GM23338 (cell line): ENCODE results near the gene CORO2A. TPM values are rescaled to one million over a fixed set of nuclear protein-coding genes. Genes with fewer than 3 reads are reported as not detected.

ENCODE experiments used
- ATAC-seq: fragments of 200-7000 bp; cut with Tn5 transposase; 3 replicates; pipeline ENCODE4 v1.9.1; 2020
- DNase-seq: peaks from one replicate; pipeline ENCODE4 v3.0.0-alpha.2; 2015; ENCODE audit warnings: low spot score
- H2AFZ ChIP-seq: fragments of 200-600 bp; sonication (generic); 2 replicates; pipeline ENCODE4 v1.8.0; 2016; ENCODE audit warnings: antibody characterized with exemption, mild to moderate bottlenecking, moderate library complexity
- H3F3A ChIP-seq: fragments of 200-600 bp; sonication (generic); replicated peaks from 2 replicates; pipeline ENCODE4 v1.8.0; 2017; ENCODE audit warnings: antibody characterized with exemption, mixed run types, low read depth
- H3K27ac ChIP-seq: fragments of 200-600 bp; sonication (generic); 2 replicates; pipeline ENCODE4 v1.6.1; 2016; ENCODE audit warnings: low read depth
- H3K27me3 ChIP-seq: fragments of 200-600 bp; sonication (generic); 2 replicates; pipeline ENCODE4 v1.8.0; 2016; ENCODE audit warnings: mild to moderate bottlenecking, mixed run types, moderate library complexity; ENCODE audit not compliant: insufficient read depth
- H3K36me3 ChIP-seq: fragments of 200-600 bp; sonication (generic); 2 replicates; pipeline ENCODE4 v1.8.0; 2016; ENCODE audit warnings: mild to moderate bottlenecking; ENCODE audit not compliant: insufficient read depth
- H3K4me1 ChIP-seq: fragments of 200-600 bp; sonication (generic); 2 replicates; pipeline ENCODE4 v1.8.0; 2016; ENCODE audit warnings: mild to moderate bottlenecking, moderate library complexity; ENCODE audit not compliant: insufficient read depth
- H3K4me2 ChIP-seq: fragments of 200-600 bp; sonication (generic); 2 replicates; pipeline ENCODE4 v1.7.1; 2017; ENCODE audit warnings: mixed run types
- H3K4me3 ChIP-seq: fragments of 200-600 bp; sonication (generic); 2 replicates; pipeline ENCODE4 v1.6.1; 2016; ENCODE audit warnings: mixed run types
- H3K79me2 ChIP-seq: fragments of 200-600 bp; sonication (generic); replicated peaks from 2 replicates; pipeline ENCODE4 v1.8.0; 2017; ENCODE audit warnings: mild to moderate bottlenecking; ENCODE audit not compliant: insufficient read depth
- H3K9me2 ChIP-seq: fragments of 200-600 bp; sonication (generic); 2 replicates; pipeline ENCODE4 v1.8.0; 2017; ENCODE audit not compliant: insufficient read depth
- H4K20me1 ChIP-seq: fragments of 200-600 bp; sonication (generic); replicated peaks from 2 replicates; pipeline ENCODE4 v1.8.0; 2017; ENCODE audit warnings: mild to moderate bottlenecking; ENCODE audit not compliant: insufficient read depth
- H3K27ac Mint-ChIP-seq: 2 replicates; pipeline ENCODE4 v1.8.0; 2020; ENCODE audit warnings: inconsistent platforms, mild to moderate bottlenecking, moderate library complexity, mixed read lengths
- H3K27me3 Mint-ChIP-seq: 3 replicates; pipeline ENCODE4 v1.8.0; 2022; ENCODE audit warnings: low read depth, mild to moderate bottlenecking, moderate library complexity, mixed read lengths, inconsistent platforms; ENCODE audit not compliant: insufficient read depth, poor library complexity
- H3K36me3 Mint-ChIP-seq: 3 replicates; pipeline ENCODE4 v1.8.0; 2021; ENCODE audit warnings: low read depth, mild to moderate bottlenecking, inconsistent platforms, moderate library complexity, mixed read lengths
- H3K4me1 Mint-ChIP-seq: 3 replicates; pipeline ENCODE4 v1.8.0; 2020; ENCODE audit warnings: mild to moderate bottlenecking, inconsistent platforms, mixed read lengths
- H3K4me3 Mint-ChIP-seq: 3 replicates; pipeline ENCODE4 v1.8.0; 2021; ENCODE audit warnings: moderate library complexity, mild to moderate bottlenecking, inconsistent platforms, mixed read lengths
- H3K9me3 Mint-ChIP-seq: 3 replicates; pipeline ENCODE4 v1.8.0; 2020; ENCODE audit warnings: moderate library complexity, mild to moderate bottlenecking, inconsistent platforms, mixed read lengths
- CREB1 ChIP-seq: fragments of 250-450 bp; sonication (Bioruptor Pico); IDR thresholded peaks from 2 replicates; pipeline ENCODE4 v1.5.0; 2020; ENCODE audit warnings: low read depth, mild to moderate bottlenecking, moderate library complexity
- CTCF ChIP-seq, 2 experiments: fragments of 200-600 bp in 1 of 2; sonication (generic) in 1 of 2; conservative IDR thresholded peaks; 2 replicates each; pipeline versions ENCODE4 v1.5.1 to v1.6.1; 2016 to 2017; ENCODE audit warnings: antibody characterized with exemption in 2 of 2, low read depth in 2 of 2, mild to moderate bottlenecking in 2 of 2, moderate library complexity in 1 of 2
- ETS1 ChIP-seq: IDR thresholded peaks from 2 replicates; pipeline ENCODE4 v1.6.1; 2016; ENCODE audit warnings: antibody characterized with exemption
- EZH2 ChIP-seq: fragments of 200-600 bp; sonication (generic); IDR thresholded peaks from one replicate; pipeline ENCODE4 v1.8.0; 2017; ENCODE audit warnings: antibody characterized with exemption, mild to moderate bottlenecking, low read depth; ENCODE audit not compliant: unreplicated experiment
- EZH2phosphoT487 ChIP-seq: fragments of 200-600 bp; sonication (generic); IDR thresholded peaks from one replicate; pipeline ENCODE4 v1.8.1; 2018; ENCODE audit warnings: antibody characterized with exemption; ENCODE audit not compliant: unreplicated experiment
- JUNB ChIP-seq: IDR thresholded peaks from one replicate; pipeline ENCODE4 v1.6.1; 2016; ENCODE audit warnings: antibody characterized with exemption; ENCODE audit not compliant: unreplicated experiment
- NANOG ChIP-seq: IDR thresholded peaks from 2 replicates; pipeline ENCODE4 v1.6.1; 2016; ENCODE audit warnings: antibody characterized with exemption, borderline replicate concordance
- POLR2AphosphoS5 ChIP-seq: IDR thresholded peaks from 2 replicates; pipeline ENCODE4 v1.6.1; 2016; ENCODE audit warnings: antibody characterized with exemption, low read depth
- STAT1 ChIP-seq: IDR thresholded peaks from one replicate; pipeline ENCODE4 v1.6.1; 2016; ENCODE audit warnings: antibody characterized with exemption; ENCODE audit not compliant: unreplicated experiment
- ZNF114 ChIP-seq: fragments of 250-450 bp; sonication (Bioruptor Pico); IDR thresholded peaks from 2 replicates; pipeline ENCODE4 v1.5.0; 2020; ENCODE audit warnings: mild to moderate bottlenecking, moderate library complexity
- ZNF331 ChIP-seq: fragments of 250-450 bp; sonication (Bioruptor Pico); IDR thresholded peaks from 2 replicates; pipeline ENCODE4 v1.5.0; 2020; ENCODE audit warnings: low read depth, mild to moderate bottlenecking, moderate library complexity
- polyA plus RNA-seq: library from polyadenylated mRNA; unstranded; fragments of >200 nt; fragmentation: Nextera tagmentation; extraction: Ambion mirVana; gene quantifications from 2 replicates; pipeline ENCODE4 v1.2.1, GENCODE V29; 2016
- total RNA-seq: library from RNA; depleted of rRNA; stranded (reverse); fragments of >200 nt; shearing (Covaris generic); gene quantifications from 2 replicates; pipeline ENCODE4 v1.2.3, GENCODE V29; 2014

Gene CORO2A
- total and polyA plus RNA-seq, 2 experiments from 2014 or later: 12.9 to 27.6 TPM

GRCh38 chr9:98092613-98092931 is 99.9 kb downstream of the CORO2A start:
- Mint-ChIP-seq H3K27ac (no peak overlapping the region), H3K4me1 (peaks cover 35% of the 10 kb centered on the region), H3K9me3 (peaks cover 6% of the 10 kb centered on the region; the same call in 2 of the 3 replicates), H3K27me3 (peaks cover 27% of the 10 kb centered on the region), H3K4me3 (no peak overlapping the region; the same call in 2 of the 3 replicates), H3K36me3 (peaks cover 18% of the 10 kb centered on the region)
- Histone ChIP-seq H4K20me1 (no peaks in the 10 kb centered on the region), H3K27me3 (peaks cover 11% of the 10 kb centered on the region; the same call in 1 of the 2 replicates), H3K79me2 (no peaks in the 10 kb centered on the region), H3K27ac (peak overlapping the region; percentile 4; the same call in 1 of the 2 replicates), H3K4me2 (peak overlapping the region; percentile 68), H2AFZ (no peak overlapping the region), H3K4me1 (peaks cover 18% of the 10 kb centered on the region), H3K4me3 (peak overlapping the region; percentile 36; the same call in 1 of the 2 replicates), H3K36me3 (no peaks in the 10 kb centered on the region), H3F3A (no peaks in the 10 kb centered on the region), H3K9me2 (no peaks in the 10 kb centered on the region)
- TF ChIP-seq JUNB (no peak), EZH2phosphoT487 (no peak), STAT1 (no peak), ETS1 (no peak), CTCF (conservative IDR thresholded peaks at IDR 0.05; ENCODE audit: low read depth in 2 of 2) (no peak), CREB1 (no peak)
- DNase-seq (no peak), ATAC-seq (no peak)

- H3K9me2 ChIP-seq: no peaks in the 10 kb centered on the region
- H3K4me1 ChIP-seq: peaks cover 20% of the 10 kb centered on the region
- peak; percentile 79 for DNase-seq
- Mint-ChIP-seq H3K9me3 (peaks cover 6% of the 10 kb centered on the region; the same call in 2 of the 3 replicates), H3K27ac (peak overlapping the region; percentile 66), H3K27me3 (peaks cover 29% of the 10 kb centered on the region), H3K36me3 (peaks cover 18% of the 10 kb centered on the region), H3K4me1 (peaks cover 38% of the 10 kb centered on the region), H3K4me3 (peak overlapping the region; percentile 42)
- no peaks in the 10 kb centered on the region for H4K20me1 ChIP-seq
- no peaks in the 10 kb centered on the region for H3F3A ChIP-seq
- H3K4me3 ChIP-seq: peak overlapping the region; percentile 36
- H3K79me2 ChIP-seq: no peaks in the 10 kb centered on the region
- peaks cover 13% of the 10 kb centered on the region; the same call in 1 of the 2 replicates for H3K27me3 ChIP-seq
- H2AFZ ChIP-seq: no peak overlapping the region
- peak overlapping the region; percentile 68 for H3K4me2 ChIP-seq
- peak overlapping the region; percentile 4; the same call in 1 of the 2 replicates for H3K27ac ChIP-seq
- H3K36me3 ChIP-seq: no peaks in the 10 kb centered on the region
- ATAC-seq: peak; percentile 30
- TF ChIP-seq CTCF (conservative IDR thresholded peaks at IDR 0.05; ENCODE audit: low read depth in 2 of 2) (no peak), NANOG (no peak), ZNF114 (no peak), ETS1 (no peak), ZNF331 (CRISPR knock-in tag) (no peak), EZH2 (no peak), JUNB (no peak), CREB1 (no peak), STAT1 (no peak), POLR2AphosphoS5 (no peak)
Measured at GRCh38 chr9:98091735-98092612, 100.5 kb downstream of the CORO2A start.
